Upper lobe of left lung (tissue), 4 donors: ENCODE data around the gene NOL3.

Experiments
- EP300 ChIP-seq, 4 donors: sonication (generic); formaldehyde crosslinking; IDR thresholded peaks; one replicate each; pipeline ENCODE4 v1.5.1; 2017; ENCODE audit warnings: antibody characterized with exemption in 4 of 4, control low read depth in 2 of 4
- POLR2A ChIP-seq, 4 donors: fragments of 450-650 bp; IDR thresholded peaks; one replicate each; pipeline ENCODE4 v1.5.1; 2016 to 2017; ENCODE audit warnings: antibody characterized with exemption in 4 of 4, mild to moderate bottlenecking in 2 of 4
- POLR2AphosphoS5 ChIP-seq, 2 donors: sonication (generic); formaldehyde crosslinking; IDR thresholded peaks; one replicate each; pipeline ENCODE4 v1.5.1; 2017; ENCODE audit warnings: antibody characterized with exemption in 2 of 2
- TF ChIP-seq, protein P1 (sequence below), 6 experiments: fragments of 450-650 bp in 4 of 6; fragments of 200-600 bp in 2 of 6; sonication (generic) in 2 of 6; IDR thresholded peaks; one replicate each; pipeline ENCODE4 v1.5.1; 2016 to 2019; ENCODE audit warnings: antibody characterized with exemption in 6 of 6

DNA sequence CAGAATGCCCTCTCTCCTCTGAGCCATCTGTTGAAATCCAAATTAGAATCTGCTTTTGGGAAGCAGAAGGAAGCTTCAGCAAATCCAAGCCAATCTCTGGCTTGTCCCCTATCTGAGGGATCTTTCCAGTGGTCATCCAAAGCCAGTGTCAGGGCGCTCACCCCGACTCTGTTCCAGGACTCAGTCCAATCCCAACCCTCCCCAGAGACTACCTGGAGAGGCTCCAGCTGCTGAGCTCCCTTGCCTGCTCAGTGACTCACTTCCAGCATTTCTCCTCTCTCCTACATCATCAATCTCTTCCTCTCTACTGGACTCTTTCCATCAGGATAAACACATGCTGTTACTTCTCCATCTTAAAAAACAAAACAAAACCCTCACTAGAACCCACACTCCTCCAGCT lies 11.0 kb downstream of the NOL3 start:
- TF ChIP-seq, protein P1, sequence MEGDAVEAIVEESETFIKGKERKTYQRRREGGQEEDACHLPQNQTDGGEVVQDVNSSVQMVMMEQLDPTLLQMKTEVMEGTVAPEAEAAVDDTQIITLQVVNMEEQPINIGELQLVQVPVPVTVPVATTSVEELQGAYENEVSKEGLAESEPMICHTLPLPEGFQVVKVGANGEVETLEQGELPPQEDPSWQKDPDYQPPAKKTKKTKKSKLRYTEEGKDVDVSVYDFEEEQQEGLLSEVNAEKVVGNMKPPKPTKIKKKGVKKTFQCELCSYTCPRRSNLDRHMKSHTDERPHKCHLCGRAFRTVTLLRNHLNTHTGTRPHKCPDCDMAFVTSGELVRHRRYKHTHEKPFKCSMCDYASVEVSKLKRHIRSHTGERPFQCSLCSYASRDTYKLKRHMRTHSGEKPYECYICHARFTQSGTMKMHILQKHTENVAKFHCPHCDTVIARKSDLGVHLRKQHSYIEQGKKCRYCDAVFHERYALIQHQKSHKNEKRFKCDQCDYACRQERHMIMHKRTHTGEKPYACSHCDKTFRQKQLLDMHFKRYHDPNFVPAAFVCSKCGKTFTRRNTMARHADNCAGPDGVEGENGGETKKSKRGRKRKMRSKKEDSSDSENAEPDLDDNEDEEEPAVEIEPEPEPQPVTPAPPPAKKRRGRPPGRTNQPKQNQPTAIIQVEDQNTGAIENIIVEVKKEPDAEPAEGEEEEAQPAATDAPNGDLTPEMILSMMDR (IDR thresholded peaks at IDR 0.05): no peak
- TF ChIP-seq EP300 (IDR thresholded peaks at IDR 0.05) (no peak), POLR2AphosphoS5 (IDR thresholded peaks at IDR 0.05) (no peak), POLR2A (IDR thresholded peaks at IDR 0.05) (no peak)
